HG02943 (cell line): Measurements from ENCODE around the gene RBMS1.
"Not testable (repeated sequence)": the region's sequence is repeated elsewhere in the genome, so short reads cannot be mapped to it uniquely, and the experiment has no call there.

Experiments
- ATAC-seq: cut with Tn5 transposase; IDR thresholded peaks from one replicate; pipeline ENCODE4 v1.9.1; 2021; ENCODE audit warnings: mild to moderate bottlenecking, low read depth, moderate library complexity; ENCODE audit not compliant: unreplicated experiment

RBMS1 gene

DNA sequence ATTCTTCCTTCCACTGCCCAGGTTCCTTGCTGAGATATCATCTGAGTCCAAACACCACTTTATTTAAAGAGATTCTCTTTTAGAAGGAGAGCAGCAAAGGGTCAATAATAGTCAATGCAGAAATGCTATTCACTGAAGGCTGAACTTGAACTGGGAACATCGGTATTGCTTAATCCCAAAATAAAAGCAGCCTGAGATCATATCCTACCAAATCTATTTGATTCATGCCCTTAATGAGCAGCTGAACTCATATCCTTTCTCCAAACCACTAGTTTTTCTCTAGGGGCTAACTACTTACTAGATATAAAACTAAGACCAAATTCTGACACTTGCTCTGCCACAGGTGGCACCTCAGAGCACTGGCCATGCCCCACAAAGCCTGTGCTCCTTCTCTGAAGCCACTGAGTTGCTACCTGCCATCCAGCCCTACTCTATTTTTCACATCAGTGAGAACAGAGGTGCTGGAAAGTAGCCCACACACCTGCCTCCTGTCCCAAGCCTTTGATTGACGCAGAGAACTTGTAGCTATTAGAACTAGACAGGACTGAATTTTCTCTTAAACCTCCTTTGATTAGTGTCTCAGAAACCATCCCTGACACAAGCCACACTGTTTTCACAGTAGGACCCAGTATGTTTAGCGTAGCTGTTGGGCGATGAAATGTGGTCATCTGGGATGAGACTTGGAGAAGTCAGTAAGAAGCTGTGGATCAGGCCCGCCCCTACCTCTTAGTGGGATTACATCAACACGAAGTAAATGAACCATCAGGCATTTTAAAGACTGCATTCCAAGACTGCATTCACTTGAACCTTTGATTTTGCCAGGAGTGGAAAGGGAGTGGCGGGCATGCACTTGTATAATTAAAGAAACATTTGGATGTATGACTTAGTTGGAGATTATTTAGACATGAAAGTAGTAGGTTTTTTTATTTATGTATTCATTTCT, 124.3 kb downstream of the RBMS1 start:
- ATAC-seq = no peak

DNA sequence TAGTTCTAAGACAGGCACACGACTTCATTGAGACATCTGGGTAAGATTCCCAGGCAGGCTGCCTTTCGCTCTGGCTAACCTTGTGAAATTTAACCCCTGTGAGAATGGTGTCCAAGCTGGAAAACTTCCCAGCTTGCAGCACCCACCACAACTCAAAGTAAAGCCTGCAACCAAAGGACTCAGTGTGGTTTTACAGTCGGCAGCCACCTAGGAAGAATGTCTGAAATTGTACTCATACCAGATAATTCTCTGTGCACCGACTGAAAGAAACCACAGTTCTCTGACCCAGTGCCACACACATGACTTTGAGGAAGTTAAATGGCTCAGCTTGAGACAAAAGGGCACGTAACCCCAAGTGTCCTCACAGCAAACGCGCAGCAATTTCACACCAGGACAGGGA, 125.7 kb downstream of the RBMS1 start:
- no peak for ATAC-seq

DNA sequence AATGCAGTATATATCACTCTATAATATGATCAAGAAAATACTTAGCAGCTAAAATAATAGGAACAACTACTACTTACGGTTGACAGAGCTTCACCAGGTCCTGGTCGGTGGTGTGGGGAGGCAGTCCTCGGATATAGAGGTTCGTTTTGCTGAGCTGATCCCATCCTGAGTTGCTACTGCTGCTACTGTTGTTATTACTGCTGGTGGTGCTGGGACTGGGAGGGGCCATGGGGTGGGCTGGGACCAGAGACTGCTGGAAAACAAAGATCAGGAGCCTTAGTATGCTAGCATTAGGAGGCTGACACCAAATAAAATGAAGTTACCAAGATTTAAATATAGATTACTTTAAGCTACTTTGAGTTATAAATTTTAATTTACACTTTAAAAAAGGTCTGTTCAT, 126.5 kb downstream of the RBMS1 start:
- not testable (repeated sequence) for ATAC-seq

DNA sequence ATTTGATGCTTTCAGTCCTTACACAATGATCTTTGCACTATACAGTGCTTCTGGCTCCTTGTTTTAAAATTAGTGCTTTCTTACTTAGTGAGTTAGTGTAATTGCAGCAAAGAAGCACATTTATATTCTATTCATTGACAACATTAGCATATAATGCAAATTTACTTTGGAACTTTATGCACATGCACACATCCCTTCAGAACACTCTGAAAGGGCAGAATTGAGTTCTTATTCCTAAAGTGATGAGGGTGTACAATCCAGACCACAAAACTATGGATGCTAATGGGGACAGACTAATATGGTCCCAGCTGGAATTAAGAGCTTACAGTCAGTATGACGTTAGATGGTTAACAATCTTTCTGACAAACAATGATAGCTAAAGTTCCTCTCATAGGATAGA, 127.1 kb downstream of the RBMS1 start:
- ATAC-seq = no peak

DNA sequence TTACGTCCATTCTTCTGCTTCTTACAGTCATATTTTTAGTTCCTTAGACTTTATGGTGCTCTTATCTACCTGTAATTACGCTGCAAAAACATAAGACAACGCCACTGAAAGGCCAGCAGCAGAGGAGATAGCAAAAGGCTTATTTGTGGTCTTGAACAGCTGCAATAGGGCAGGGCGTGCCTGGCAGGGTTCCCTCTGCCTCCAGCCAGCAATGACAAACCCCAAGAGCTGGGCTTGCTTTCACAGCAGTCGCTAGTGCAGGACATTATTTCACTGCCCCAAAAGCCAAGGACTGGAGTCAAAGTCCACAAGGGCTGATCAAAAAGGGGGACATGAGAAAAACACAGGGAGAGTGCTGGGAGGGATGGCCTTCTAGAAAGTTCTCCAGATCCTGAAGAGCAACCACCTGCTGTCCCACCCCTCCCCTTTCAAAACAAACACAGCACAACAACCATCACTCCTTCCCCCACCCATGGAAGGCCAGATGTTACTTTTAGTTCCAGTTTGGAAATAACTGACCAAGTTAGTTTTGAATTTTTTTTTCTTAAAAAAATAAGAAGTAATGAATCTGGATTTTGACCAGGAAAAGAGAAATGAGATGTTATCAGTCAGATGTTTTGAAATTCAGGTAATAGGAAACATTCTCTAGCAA, 127.8 kb downstream of the RBMS1 start:
- no peak for ATAC-seq

DNA sequence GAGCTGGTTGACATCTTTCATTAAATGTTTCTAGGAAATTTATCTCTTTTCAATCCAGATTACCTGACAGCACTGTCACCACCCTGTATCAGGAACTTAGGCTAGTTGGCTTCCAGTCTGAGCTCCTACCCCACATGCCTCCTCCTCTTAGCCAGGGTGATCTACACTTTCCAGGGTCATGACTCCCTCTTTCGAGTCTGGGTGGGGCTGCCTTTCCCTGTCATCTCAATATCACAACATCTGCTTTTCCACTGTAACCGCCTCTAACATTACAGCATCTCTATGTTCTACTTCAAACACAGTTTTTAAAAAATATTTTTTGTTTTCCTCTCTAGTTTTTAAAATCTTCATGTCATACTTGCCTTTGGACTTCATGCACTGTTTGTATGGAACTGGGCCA, 129.2 kb downstream of the RBMS1 start:
- ATAC-seq = no peak

DNA sequence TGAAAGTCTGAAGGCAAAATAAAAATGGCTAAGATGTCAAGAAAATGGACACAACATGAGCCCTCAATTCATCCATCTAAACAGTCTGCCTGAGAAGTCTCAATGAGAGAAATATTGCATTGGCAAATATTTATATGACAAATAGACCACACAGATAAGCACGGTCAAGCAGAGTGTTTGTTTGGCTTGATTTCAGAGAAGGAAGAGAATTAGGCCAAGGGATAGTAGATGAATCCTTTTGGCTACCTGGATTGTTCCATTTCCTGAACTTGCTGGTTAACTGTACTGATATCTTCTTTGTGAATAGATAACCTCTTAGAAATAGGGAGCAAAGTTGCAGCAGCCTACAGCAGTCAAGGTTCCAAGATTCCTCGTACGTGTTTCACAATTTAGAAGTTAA, 129.6 kb downstream of the RBMS1 start:
- no peak for ATAC-seq

DNA sequence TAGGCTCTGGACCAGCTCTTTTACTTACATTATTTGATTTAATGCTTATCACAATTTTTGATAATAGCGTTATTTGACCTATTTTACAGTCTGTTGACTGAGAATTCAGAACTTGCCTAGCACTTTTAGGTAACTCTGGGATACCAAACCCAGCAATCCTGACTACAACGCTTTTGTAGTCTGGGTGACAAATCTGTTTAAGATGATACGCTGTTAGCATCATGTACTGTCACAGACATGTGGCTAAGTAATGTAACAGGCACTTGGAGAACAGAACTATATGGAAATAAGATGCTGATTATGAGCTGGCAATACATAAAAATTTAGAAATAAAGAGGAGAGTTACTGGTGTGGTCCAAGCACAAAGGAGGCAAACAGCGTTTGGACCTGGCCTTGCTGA, 130.6 kb downstream of the RBMS1 start:
- ATAC-seq = no peak

DNA sequence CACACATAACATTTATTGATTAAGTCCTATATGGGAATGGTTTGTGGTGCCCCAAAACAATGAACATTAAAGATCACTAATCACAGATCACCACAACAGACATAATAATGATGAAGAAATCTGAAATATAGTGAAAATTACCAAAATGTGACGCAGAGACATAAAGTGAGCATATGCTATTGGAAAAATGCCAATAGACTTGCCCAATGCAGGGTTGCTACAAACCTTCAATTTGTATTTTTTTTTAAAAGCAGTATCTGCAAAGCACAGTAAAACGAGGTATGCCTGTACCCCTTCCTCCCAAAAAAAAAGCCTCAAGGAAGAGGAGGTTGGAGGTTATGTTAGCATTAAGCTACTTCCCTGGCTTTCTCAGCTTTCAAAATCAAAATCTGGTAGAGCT, 131.1 kb downstream of the RBMS1 start:
- no peak for ATAC-seq

DNA sequence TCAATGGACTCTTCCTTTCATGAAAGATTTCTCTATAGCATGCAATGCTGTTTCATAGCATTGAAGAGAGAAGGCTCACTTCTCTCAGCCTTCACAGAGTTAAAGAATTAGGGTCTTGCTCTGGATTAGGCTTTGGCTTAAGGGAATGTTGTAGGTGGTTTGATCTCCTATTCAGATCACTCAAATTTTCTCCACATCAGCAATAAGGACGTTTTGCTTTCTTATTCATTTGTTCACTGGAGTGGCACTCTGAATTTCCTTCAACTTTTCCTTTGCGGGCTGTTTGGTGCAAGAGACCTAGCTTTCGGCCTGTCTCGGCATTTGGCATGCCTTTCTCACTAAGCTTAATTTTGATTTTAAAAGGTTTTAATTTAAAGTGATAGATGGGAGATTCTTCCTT, 131.6 kb downstream of the RBMS1 start:
- ATAC-seq = no peak

DNA sequence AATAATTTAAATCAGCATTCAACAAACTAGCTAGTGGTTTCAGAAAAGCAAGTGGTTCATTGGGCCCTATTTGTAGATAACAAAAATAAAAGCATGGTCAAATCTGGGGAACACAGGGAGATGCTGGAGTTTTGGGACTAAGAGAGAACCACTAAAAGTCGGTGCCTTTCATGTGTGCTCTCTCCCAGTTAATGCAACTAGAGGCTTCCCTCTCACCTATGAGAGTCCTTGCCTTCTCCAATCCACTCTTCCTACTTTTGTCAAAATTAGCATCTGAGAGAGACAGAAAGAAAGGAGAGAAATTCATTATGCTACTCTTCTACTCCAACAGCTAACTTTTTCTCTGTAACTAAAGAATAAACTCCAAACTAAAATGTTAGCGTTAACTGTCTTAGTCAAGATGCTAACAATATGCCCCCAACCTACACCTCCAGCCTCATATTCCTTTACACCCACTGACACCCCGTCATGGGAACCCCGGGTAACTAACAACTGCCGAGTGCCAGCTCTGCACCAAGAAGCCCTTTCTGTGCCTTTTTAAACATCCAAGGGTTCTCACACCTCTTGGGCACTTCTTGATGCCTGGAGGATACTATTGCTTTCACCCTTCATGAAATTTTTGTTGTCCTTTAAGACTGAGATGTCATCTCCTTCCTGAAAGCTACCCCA, 133.4 kb downstream of the RBMS1 start:
- ATAC-seq = no peak

DNA sequence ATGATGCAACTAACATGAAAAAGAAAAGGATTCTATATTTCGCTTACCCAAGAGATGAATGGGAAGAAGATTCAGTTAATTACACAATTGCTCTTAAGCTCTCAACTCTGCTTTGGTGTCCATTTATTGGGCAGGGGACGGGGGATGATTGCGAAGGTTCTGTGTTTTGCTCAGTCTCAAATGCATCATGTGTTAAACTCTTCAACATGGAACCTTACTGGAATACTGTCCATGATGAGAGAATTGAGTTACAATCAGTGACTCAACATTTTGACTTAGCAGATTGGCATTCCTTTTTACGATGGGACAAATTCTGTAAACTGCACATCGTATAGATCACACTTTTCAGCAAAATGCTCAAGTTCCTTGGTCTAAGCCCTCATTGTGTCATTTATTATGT, 135.6 kb downstream of the RBMS1 start:
- ATAC-seq = no peak

DNA sequence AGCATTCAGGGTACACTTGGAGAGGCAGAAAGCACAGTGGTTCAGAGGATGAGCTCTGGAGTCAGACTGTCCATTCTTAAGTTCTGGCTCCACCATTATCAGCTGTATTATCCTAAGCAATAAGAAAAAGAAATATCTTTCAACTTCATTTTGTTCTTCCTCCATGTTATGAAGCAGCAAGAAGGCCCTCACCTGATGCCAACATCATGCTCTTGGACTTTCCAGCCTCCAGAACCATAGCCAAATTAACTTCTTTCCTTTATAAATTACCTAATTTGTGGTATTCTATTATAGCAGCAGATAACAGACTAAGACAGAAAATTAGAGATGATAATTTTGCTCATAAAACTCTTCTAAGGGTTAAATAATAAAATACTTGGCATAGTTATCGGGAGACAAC, 137.1 kb downstream of the RBMS1 start:
- ATAC-seq = no peak

DNA sequence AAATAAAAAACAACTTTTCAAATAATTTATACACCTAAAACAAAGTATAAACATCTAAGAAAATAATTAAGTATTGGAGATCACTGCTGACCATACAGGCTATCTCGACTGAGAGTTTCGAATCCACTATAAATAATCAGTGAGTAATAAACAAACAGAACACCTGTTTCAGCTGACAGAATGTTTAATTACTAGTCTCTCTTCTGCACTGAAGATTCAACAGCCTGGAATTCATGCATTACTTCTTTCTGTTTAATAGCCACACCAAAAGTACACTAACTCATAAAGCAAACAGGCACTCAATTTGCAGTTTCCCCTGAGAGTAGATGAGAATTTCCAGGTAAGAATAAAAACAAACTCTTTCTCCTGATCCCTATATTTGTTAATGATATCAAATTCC, 138.5 kb downstream of the RBMS1 start:
- ATAC-seq = no peak

DNA sequence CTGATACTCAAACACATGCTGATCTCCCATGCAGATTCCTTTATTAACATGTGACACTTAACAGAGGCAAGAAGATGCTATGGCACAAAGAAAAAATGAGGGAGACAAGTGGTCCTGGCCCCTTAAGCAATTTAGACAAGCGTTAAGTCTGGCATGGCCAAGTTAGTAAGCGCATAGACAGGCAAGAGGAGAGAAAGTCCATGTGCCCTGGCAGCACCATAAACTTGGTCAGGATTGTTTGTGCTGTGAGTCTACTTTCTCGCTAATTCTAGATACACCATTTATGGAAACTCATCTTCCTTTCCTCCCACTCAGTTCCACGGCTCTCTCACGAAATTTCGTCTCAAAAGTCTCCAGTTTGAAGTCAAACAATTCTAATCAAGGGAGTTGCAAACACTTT, 138.9 kb downstream of the RBMS1 start:
- no peak for ATAC-seq

DNA sequence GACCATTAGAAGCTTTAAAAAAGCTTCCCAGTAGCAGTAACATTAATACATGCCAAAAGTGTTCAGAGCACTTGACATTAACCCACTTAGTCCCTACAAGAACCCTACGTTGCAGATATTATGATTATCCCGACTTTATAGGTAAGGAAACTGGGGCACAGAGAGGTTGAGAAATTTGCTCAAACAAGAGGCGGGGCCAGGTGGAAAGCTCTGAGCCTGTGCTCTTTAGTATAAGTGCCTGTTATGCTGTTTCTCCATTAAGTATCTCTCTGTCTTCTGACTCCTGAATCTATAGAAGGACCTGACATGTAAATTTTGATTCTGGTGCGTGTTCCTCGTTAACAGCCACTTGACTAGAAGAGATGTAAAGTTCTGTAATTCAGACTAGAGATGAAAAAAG, 139.8 kb downstream of the RBMS1 start:
- ATAC-seq = no peak

DNA sequence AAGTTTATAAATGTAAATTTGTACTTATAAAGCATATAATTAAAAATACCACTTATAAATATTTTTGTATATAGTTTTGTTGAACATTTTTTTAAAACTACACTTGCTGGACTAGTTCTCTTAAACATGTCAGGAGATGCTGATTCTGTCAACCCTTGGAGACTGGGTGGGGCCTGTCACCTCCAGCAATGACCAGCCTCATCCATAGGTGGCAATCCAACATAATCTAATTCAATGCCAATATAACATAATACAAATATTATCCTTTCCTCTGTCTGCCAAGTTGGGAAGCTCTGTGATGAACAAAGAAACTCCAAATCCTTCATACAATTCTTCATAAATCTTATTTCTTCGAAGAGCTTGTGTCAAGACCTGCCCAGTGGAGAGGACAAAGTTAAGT, 140.4 kb downstream of the RBMS1 start:
- ATAC-seq = no peak

DNA sequence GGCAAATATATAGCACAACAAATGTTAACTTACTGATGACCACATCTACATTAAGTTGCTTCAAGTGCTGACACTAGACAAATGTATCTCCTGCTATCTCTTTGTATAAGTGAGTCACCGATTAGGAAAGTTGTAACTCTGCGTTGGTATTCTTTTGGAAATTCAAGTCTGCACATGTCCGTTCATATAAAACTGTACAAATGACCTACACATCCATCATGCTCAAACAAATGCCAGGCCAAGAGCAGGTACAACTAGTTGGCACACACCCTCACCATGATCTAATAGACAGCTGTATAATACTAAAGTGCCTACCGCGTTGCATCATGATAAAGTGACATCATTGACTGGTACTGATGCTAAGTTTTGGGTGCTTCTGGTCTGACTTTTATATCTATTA, 141.1 kb downstream of the RBMS1 start:
- no peak for ATAC-seq

DNA sequence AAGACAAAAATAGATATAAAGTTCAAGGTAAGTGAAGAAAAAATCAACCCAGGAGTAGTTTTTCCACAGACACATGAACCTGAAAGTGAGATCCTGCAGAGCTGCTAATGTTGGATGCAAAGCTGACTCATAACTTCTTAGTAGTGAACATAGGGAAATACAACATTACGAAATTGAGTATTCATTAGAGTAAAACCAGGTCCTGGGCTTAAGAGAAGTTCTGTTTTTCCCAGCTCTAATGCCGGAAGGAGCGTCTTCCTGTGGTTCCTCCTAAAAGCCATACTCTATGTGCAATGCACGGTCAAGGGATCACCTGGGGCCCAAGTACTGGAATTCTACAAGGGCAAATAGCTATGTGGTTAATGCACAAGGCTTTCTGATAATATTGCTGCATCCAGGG, 141.7 kb downstream of the RBMS1 start:
- no peak for ATAC-seq

DNA sequence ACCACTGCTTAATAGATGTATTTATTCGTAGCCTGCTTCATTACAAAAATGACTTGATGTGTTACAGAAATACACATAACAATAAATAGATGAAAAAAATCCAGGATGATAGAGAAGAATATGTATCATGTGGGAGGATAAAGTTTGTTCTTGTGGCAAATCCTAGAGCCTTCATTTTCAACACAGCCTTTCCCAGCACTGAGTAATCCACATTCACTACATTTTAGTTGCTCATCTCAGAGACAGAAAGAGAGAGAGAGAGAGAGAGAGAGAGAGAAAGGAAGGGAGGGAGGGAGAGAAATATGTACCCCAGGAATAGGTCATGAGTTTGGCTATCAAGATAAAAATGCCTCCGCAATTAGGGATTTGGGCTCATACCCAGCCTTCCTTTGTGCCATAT, 144.3 kb downstream of the RBMS1 start:
- ATAC-seq = no peak

DNA sequence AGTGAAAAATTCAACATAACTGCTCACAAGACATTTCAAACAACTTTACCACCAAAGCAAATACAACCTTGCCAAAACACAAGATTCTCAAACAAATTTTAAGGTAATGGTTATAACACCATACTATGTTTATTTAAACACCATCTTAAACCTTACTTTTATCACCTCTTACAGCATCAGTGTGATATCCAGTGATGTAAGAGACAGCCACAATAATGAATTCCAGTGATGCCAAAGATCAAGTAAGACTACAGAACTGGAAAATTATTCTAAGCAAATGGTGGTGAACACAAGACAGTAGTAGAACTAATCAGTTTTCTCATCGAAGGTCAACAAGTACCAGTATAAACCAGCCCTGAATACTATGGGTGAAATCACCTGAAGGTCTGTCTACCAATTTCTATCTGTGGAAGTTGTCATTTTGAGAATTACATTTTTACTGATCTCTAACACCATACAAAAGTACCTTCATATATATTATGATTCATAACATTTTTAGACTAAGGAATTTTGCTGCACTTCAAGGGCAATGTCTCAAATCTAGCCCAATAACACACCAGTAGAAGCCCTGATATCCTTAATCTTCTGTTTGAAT, 146.2 kb downstream of the RBMS1 start:
- ATAC-seq = no peak
